IMR-90 (cell line): ENCODE measurements around the gene ASPN. TPM values are rescaled to one million over a fixed set of nuclear protein-coding genes. Genes with fewer than 3 reads are reported as not detected.

ENCODE experiments used
- ATAC-seq: fragments of 200-7000 bp; cut with Tn5 transposase; 2 replicates; pipeline ENCODE4 v1.9.1; 2020; ENCODE audit warnings: low read depth, mild to moderate bottlenecking, moderate library complexity
- BruUV-seq: library from RNA; stranded (reverse); fragments of 400-500 nt; replicated peaks from 2 replicates; lab custom pipeline; 2021; lab: Mats Ljungman, UMichigan
- CTCF ChIA-PET: fragments of 300-600 bp; formaldehyde crosslinking; extraction: SDS; loops from one replicate; lab custom pipeline; 2021; ENCODE audit warnings: antibody characterized with exemption; lab: Yijun Ruan, JAX
- POLR2A ChIA-PET: fragments of 300-600 bp; sonication (Branson Sonifier 250); formaldehyde crosslinking; loops from one replicate; lab custom pipeline; 2022; ENCODE audit warnings: antibody characterized with exemption; ENCODE audit not compliant: unreplicated experiment; lab: Charles Lee
- DNase-seq: peaks from one replicate; pipeline ENCODE4 v3.0.0; 2013
- H2AFZ ChIP-seq: replicated peaks from 2 replicates; pipeline ENCODE3; 2013; ENCODE audit warnings: low read length, mild to moderate bottlenecking; ENCODE audit not compliant: poor library complexity
- H2AK5ac ChIP-seq: 2 replicates; pipeline ENCODE4 v1.6.1; 2013; ENCODE audit warnings: low read depth, low read length, inconsistent platforms
- H2AK9ac ChIP-seq: replicated peaks from 2 replicates; pipeline ENCODE3; 2013; ENCODE audit warnings: mild to moderate bottlenecking, low read depth, low read length, moderate library complexity; ENCODE audit not compliant: poor library complexity
- H2BK120ac ChIP-seq: 2 replicates; pipeline ENCODE4 v1.6.1; 2013; ENCODE audit warnings: low read depth, low read length, inconsistent platforms
- H2BK15ac ChIP-seq: 3 replicates; pipeline ENCODE4 v1.6.1; 2013; ENCODE audit warnings: low read depth, low read length, inconsistent platforms
- H2BK20ac ChIP-seq: 2 replicates; pipeline ENCODE4 v1.6.1; 2013; ENCODE audit warnings: low read depth, mild to moderate bottlenecking, inconsistent platforms, low read length, moderate library complexity
- H2BK5ac ChIP-seq: 2 replicates; pipeline ENCODE4 v1.6.1; 2013; ENCODE audit warnings: mild to moderate bottlenecking, low read depth, low read length, inconsistent platforms; ENCODE audit not compliant: poor library complexity, severe bottlenecking
- H3K14ac ChIP-seq: replicated peaks from 2 replicates; pipeline ENCODE4 v1.6.1; 2013; ENCODE audit warnings: low read depth, low read length, inconsistent platforms
- H3K18ac ChIP-seq: 2 replicates; pipeline ENCODE4 v1.6.1; 2013; ENCODE audit warnings: low read depth, low read length, control low read depth
- H3K23ac ChIP-seq: 2 replicates; pipeline ENCODE4 v1.6.1; 2013; ENCODE audit warnings: low read depth, low read length, inconsistent platforms
- H3K27ac ChIP-seq: 2 replicates; pipeline ENCODE4 v1.5.1; 2013; ENCODE audit warnings: mild to moderate bottlenecking, control low read depth, low read length; ENCODE audit not compliant: insufficient read depth
- H3K27me3 ChIP-seq: 2 replicates; pipeline ENCODE4 v1.6.1; 2013; ENCODE audit warnings: low read length; ENCODE audit not compliant: control insufficient read depth, insufficient read depth
- H3K36me3 ChIP-seq: 2 replicates; pipeline ENCODE4 v1.6.1; 2013; ENCODE audit warnings: low read length, mixed read lengths; ENCODE audit not compliant: control insufficient read depth, insufficient read depth
- H3K4ac ChIP-seq: 2 replicates; pipeline ENCODE4 v1.6.1; 2013; ENCODE audit warnings: low read depth, low read length, inconsistent platforms
- H3K4me1 ChIP-seq: 2 replicates; pipeline ENCODE4 v1.6.1; 2013; ENCODE audit warnings: low read length, mixed read lengths; ENCODE audit not compliant: control insufficient read depth, insufficient read depth
- H3K4me2 ChIP-seq: 2 replicates; pipeline ENCODE4 v1.6.1; 2013; ENCODE audit warnings: low read depth, mild to moderate bottlenecking, control low read depth, low read length, moderate library complexity
- H3K4me3 ChIP-seq: 2 replicates; pipeline ENCODE4 v1.5.1; 2013; ENCODE audit warnings: low read depth, mild to moderate bottlenecking, control low read depth, low read length, moderate library complexity; ENCODE audit not compliant: insufficient read depth
- H3K56ac ChIP-seq: 2 replicates; pipeline ENCODE4 v1.6.1; 2013; ENCODE audit warnings: low read length, inconsistent platforms; ENCODE audit not compliant: insufficient read depth; ENCODE audit errors: extremely low read depth
- H3K79me1 ChIP-seq, 2 experiments: 2 replicates each; pipeline ENCODE4 v1.6.1; 2013; ENCODE audit warnings: low read length in 2 of 2, inconsistent platforms in 1 of 2, low read depth in 1 of 2
- H3K9ac ChIP-seq: 2 replicates; pipeline ENCODE4 v1.6.1; 2013; ENCODE audit warnings: low read depth, low read length, control low read depth
- H3K9me1 ChIP-seq: 2 replicates; pipeline ENCODE4 v1.6.1; 2013; ENCODE audit warnings: low read length, inconsistent platforms; ENCODE audit not compliant: insufficient read depth
- H3K9me3 ChIP-seq: 2 replicates; pipeline ENCODE4 v1.6.1; 2013; ENCODE audit warnings: low read length; ENCODE audit not compliant: control insufficient read depth, insufficient read depth
- H4K20me1 ChIP-seq: 2 replicates; pipeline ENCODE4 v1.6.1; 2013; ENCODE audit warnings: low read length, inconsistent platforms; ENCODE audit not compliant: insufficient read depth
- H4K5ac ChIP-seq: 2 replicates; pipeline ENCODE4 v1.6.1; 2013; ENCODE audit warnings: mild to moderate bottlenecking, low read depth, low read length, control low read depth
- H4K8ac ChIP-seq, 2 experiments: 2 replicates each; pipeline ENCODE4 v1.6.1; 2013; ENCODE audit warnings: low read depth in 2 of 2, low read length in 2 of 2, control low read depth in 1 of 2, inconsistent platforms in 1 of 2
- H4K91ac ChIP-seq: 2 replicates; pipeline ENCODE4 v1.6.1; 2013; ENCODE audit warnings: low read depth, low read length, inconsistent platforms; ENCODE audit not compliant: insufficient read depth
- BHLHE40 ChIP-seq: fragments of 150-350 bp; IDR thresholded peaks from 2 replicates; pipeline ENCODE4 v1.6.1; 2016; ENCODE audit warnings: mild to moderate bottlenecking, low read depth, low read length
- CEBPB ChIP-seq: IDR thresholded peaks from 2 replicates; pipeline ENCODE4 v1.6.1; 2012; ENCODE audit warnings: low read depth, low read length, improper control_type of control experiment
- CHD1 ChIP-seq: IDR thresholded peaks from 2 replicates; pipeline ENCODE4 v1.6.1; 2012; ENCODE audit warnings: low read depth, low read length, improper control_type of control experiment
- CTCF ChIP-seq: conservative IDR thresholded peaks from 2 replicates; pipeline ENCODE4 v1.5.1; 2012; ENCODE audit warnings: mild to moderate bottlenecking, low read depth, low read length, improper control_type of control experiment
- MAZ ChIP-seq: IDR thresholded peaks from 2 replicates; pipeline ENCODE4 v1.6.1; 2012; ENCODE audit warnings: low read depth, mild to moderate bottlenecking, low read length, improper control_type of control experiment, moderate library complexity, borderline replicate concordance
- POLR2A ChIP-seq: IDR thresholded peaks from 2 replicates; pipeline ENCODE4 v1.6.1; 2012; ENCODE audit warnings: mild to moderate bottlenecking, low read depth, low read length
- RCOR1 ChIP-seq: IDR thresholded peaks from 2 replicates; pipeline ENCODE4 v1.6.1; 2012; ENCODE audit warnings: mild to moderate bottlenecking, low read length, improper control_type of control experiment; ENCODE audit not compliant: insufficient replicate concordance
- RFX5 ChIP-seq: IDR thresholded peaks from 2 replicates; pipeline ENCODE4 v1.8.0; 2012; ENCODE audit warnings: low read depth, mild to moderate bottlenecking, low read length, moderate library complexity
- SMC3 ChIP-seq: fragments of 150-350 bp; IDR thresholded peaks from 2 replicates; pipeline ENCODE4 v1.6.1; 2016; ENCODE audit warnings: low read depth, mild to moderate bottlenecking, antibody characterized with exemption, low read length, moderate library complexity
- USF2 ChIP-seq: fragments of 150-350 bp; IDR thresholded peaks from 2 replicates; pipeline ENCODE4 v1.6.1; 2017; ENCODE audit warnings: mild to moderate bottlenecking, antibody characterized with exemption, low read length, low read depth
- dilution Hi-C: fragments of 300-500 bp; cut with HindIII; formaldehyde crosslinking; loops from one replicate; pipeline ENCODE4 v1.14.3; 2018; ENCODE audit warnings: low sequenced_read_pairs; ENCODE audit not compliant: unreplicated experiment
- in situ Hi-C: fragments of 300-500 bp; cut with MboI; formaldehyde crosslinking; loops from 3 replicates; pipeline ENCODE4 v1.14.3; 2019; ENCODE audit warnings: low sequenced_read_pairs, inconsistent platforms, mixed read lengths
- intact Hi-C: fragments of 100-400 bp; cut with micrococcal nuclease; formaldehyde crosslinking; loops from 2 replicates; pipeline ENCODE4 v1.10.0; 2022
- polyA plus RNA-seq, 3 experiments: library from polyadenylated mRNA; depleted of rRNA; stranded (reverse); fragments of >200 nt; gene quantifications; 2 replicates each; pipeline ENCODE4 v1.2.3, GENCODE V29; 2012; ENCODE audit warnings: low replicate concordance in 1 of 3
- total RNA-seq: library from RNA; depleted of rRNA; stranded (reverse); fragments of >200 nt; gene quantifications from 2 replicates; pipeline ENCODE4 v1.2.3, GENCODE V29; 2012

Gene ASPN
- total and polyA plus RNA-seq, 2 of the 4 experiments (the other 2 are of a cell fraction): under 0.01 to 0.09 TPM

- Histone ChIP-seq H3K4me1 (peaks cover 3% of the 10 kb centered on the region), H3K27ac (no peak overlapping the region), H2BK15ac (peak overlapping the region; percentile 98; the same call in 2 of the 3 replicates), H3K9me1 (peaks cover 8% of the 10 kb centered on the region), H3K9me3 (no peaks in the 10 kb centered on the region), H3K79me1 (peaks cover 2 to 7% of the 10 kb centered on the region in 2 experiments; a peak in 1 of 4 replicates), H3K4me2 (no peak overlapping the region), H3K23ac (peak overlapping the region; percentile 84; the same call in 1 of the 2 replicates), H2AFZ (peak overlapping the region; percentile 69), H3K4me3 (no peak overlapping the region), H4K5ac (peak overlapping the region; percentile 93; the same call in 1 of the 2 replicates), H4K8ac (peak overlapping the region; percentile 20 to 77; a peak in 3 of 4 replicates), H3K9ac (no peak overlapping the region), H4K91ac (peak overlapping the region; percentile 77; the same call in 1 of the 2 replicates), H2AK9ac (no peak overlapping the region), H2BK20ac (peak overlapping the region; percentile 98), H3K14ac (peak overlapping the region; percentile 94), H3K18ac (peak overlapping the region; percentile 97), H4K20me1 (no peaks in the 10 kb centered on the region), H2AK5ac (peak overlapping the region; percentile 94; the same call in 1 of the 2 replicates), H2BK120ac (peak overlapping the region; percentile 95), H2BK5ac (peak overlapping the region; percentile 86), H3K27me3 (no peaks in the 10 kb centered on the region), H3K56ac (no peak overlapping the region), H3K4ac (peak overlapping the region; percentile 93), H3K36me3 (no peaks in the 10 kb centered on the region)
- in situ Hi-C loops: no loop called here
- ATAC-seq (no peak), DNase-seq (no peak)
- TF ChIP-seq RFX5 (no peak), MAZ (no peak), CHD1 (no peak), BHLHE40 (no peak), CTCF (no peak), CEBPB (no peak), POLR2A (no peak), SMC3 (no peak), RCOR1 (no peak), USF2 (no peak)
- CTCF ChIA-PET: no interaction called here
- POLR2A ChIA-PET: no interaction called here
- intact Hi-C loops: no loop called here
- BruUV-seq: no TSS peak
- dilution Hi-C loops: no loop called here
Observed at GRCh38 chr9:92463387-92463786, 18.9 kb downstream of the ASPN start.
